A549 (cell line): ENCODE data around the gene TRIM58. TPM values are rescaled to one million over a fixed set of nuclear protein-coding genes. Genes with fewer than 3 reads are reported as not detected.

ENCODE experiments used
- ATAC-seq, 2 experiments: fragments of 200-7000 bp in 1 of 2; fragments of >200 bp in 1 of 2; cut with Nextera tagmentation in 1 of 2; cut with Tn5 transposase in 1 of 2; 3 replicates each; pipeline versions ENCODE4 v1.8.0 to v1.9.1; 2018 to 2020; ENCODE audit warnings: mild to moderate bottlenecking in 1 of 2, moderate library complexity in 1 of 2
- CTCF ChIA-PET: fragments of 300-600 bp; sonication (Branson Sonifier 250); formaldehyde crosslinking; extraction: SDS; loops from one replicate; lab custom pipeline; 2021; ENCODE audit warnings: antibody characterized with exemption, inconsistent platforms; lab: Yijun Ruan, JAX
- POLR2A ChIA-PET: fragments of 350-600 bp; formaldehyde crosslinking; extraction: SDS; loops from one replicate; lab custom pipeline; 2021; ENCODE audit warnings: antibody characterized with exemption, inconsistent platforms; lab: Yijun Ruan, JAX
- DNase-seq, 2 experiments: peaks; one replicate each; pipeline versions ENCODE4 v3.0.0 to v3.0.0-alpha.2; 2011 to 2016; ENCODE audit warnings: low read depth in 1 of 2, low spot score in 1 of 2
- FAIRE-seq: peaks from 2 replicates; lab custom pipeline; 2011; peaks lifted over from hg19 to GRCh38; lab: Jason Lieb, UNC
- H3K27ac ChIP-seq, 2 experiments: fragments of >200 bp; sonication (Bioruptor Twin); formaldehyde crosslinking; 3 replicates each; pipeline ENCODE4 v1.5.1; 2016 to 2017
- H3K4me1 ChIP-seq: fragments of >200 bp; sonication (Bioruptor Twin); formaldehyde crosslinking; 3 replicates; pipeline ENCODE4 v1.6.1; 2016
- H3K4me2 ChIP-seq: fragments of >200 bp; sonication (Bioruptor Twin); formaldehyde crosslinking; 3 replicates; pipeline ENCODE4 v1.6.1; 2016
- H3K4me3 ChIP-seq: fragments of >200 bp; sonication (Bioruptor Twin); formaldehyde crosslinking; 3 replicates; pipeline ENCODE4 v1.5.1; 2016
- H3K9me3 ChIP-seq: fragments of >200 bp; sonication (Bioruptor Twin); formaldehyde crosslinking; 3 replicates; pipeline ENCODE4 v1.6.1; 2016
- BHLHE40 ChIP-seq: IDR thresholded peaks from 2 replicates; pipeline ENCODE4 v1.6.1; 2012; ENCODE audit warnings: low read depth, low read length, inconsistent platforms
- E2F6 ChIP-seq: IDR thresholded peaks from 2 replicates; pipeline ENCODE4 v1.6.1; 2012; ENCODE audit warnings: low read depth, borderline replicate concordance
- EHMT2 ChIP-seq: fragments of 200-600 bp; sonication (generic); IDR thresholded peaks from 2 replicates; pipeline ENCODE4 v1.6.1; 2016; ENCODE audit warnings: antibody characterized with exemption, low read depth, mild to moderate bottlenecking, moderate library complexity
- ELK1 ChIP-seq: fragments of 150-350 bp; IDR thresholded peaks from 2 replicates; pipeline ENCODE4 v1.6.1; 2014; ENCODE audit warnings: low read depth, mild to moderate bottlenecking, low read length
- EP300 ChIP-seq, 2 experiments: fragments of >200 bp; sonication (Bioruptor Twin); formaldehyde crosslinking; IDR thresholded peaks; 2 replicates in 1 of 2; 3 replicates in 1 of 2; pipeline ENCODE4 v1.6.1; 2016 to 2017
- FOXS1 ChIP-seq: fragments of 250-450 bp; sonication (Bioruptor Pico); IDR thresholded peaks from 2 replicates; pipeline ENCODE4 v1.5.0; 2020; ENCODE audit warnings: mild to moderate bottlenecking, moderate library complexity
- JUN ChIP-seq, 2 experiments: fragments of >200 bp; sonication (Bioruptor Twin); formaldehyde crosslinking; IDR thresholded peaks; 2 replicates in 1 of 2; 3 replicates in 1 of 2; pipeline ENCODE4 v1.6.1; 2016 to 2017
- KDM1A ChIP-seq: fragments of 200-600 bp; sonication (generic); IDR thresholded peaks from 2 replicates; pipeline ENCODE4 v1.6.1; 2016; ENCODE audit warnings: low read depth, mild to moderate bottlenecking
- KDM5A ChIP-seq: fragments of 200-600 bp; sonication (generic); IDR thresholded peaks from 2 replicates; pipeline ENCODE4 v1.6.1; 2016; ENCODE audit warnings: antibody characterized with exemption, mild to moderate bottlenecking
- MAX ChIP-seq: IDR thresholded peaks from 2 replicates; pipeline ENCODE4 v1.6.1; 2012
- MAZ ChIP-seq: fragments of 150-350 bp; IDR thresholded peaks from 2 replicates; pipeline ENCODE4 v1.6.1; 2014; ENCODE audit warnings: antibody characterized with exemption, low read depth, low read length, borderline replicate concordance
- MYC ChIP-seq: IDR thresholded peaks from 2 replicates; pipeline ENCODE4 v1.6.1; 2012; ENCODE audit warnings: mild to moderate bottlenecking, inconsistent platforms, low read length, improper control_type of control experiment, borderline replicate concordance
- POLR2AphosphoS2 ChIP-seq: conservative IDR thresholded peaks from 2 replicates; pipeline ENCODE4 v1.6.1; 2012; ENCODE audit warnings: low read length, improper control_type of control experiment, inconsistent platforms
- RAD21 ChIP-seq, 2 experiments: fragments of >200 bp in 1 of 2; sonication (Bioruptor Twin) in 1 of 2; formaldehyde crosslinking in 1 of 2; IDR thresholded peaks in 1 of 2; conservative IDR thresholded peaks in 1 of 2; 2 replicates in 1 of 2; 3 replicates in 1 of 2; pipeline ENCODE4 v1.6.1; 2012 to 2018; ENCODE audit warnings: inconsistent platforms in 1 of 2
- REST ChIP-seq: fragments of 200-600 bp; sonication (generic); IDR thresholded peaks from 2 replicates; pipeline ENCODE4 v1.6.1; 2016; ENCODE audit warnings: antibody characterized with exemption, mild to moderate bottlenecking, moderate library complexity
- RFX5 ChIP-seq: fragments of 450-650 bp; IDR thresholded peaks from 2 replicates; pipeline ENCODE4 v1.7.1; 2014; ENCODE audit warnings: antibody characterized with exemption, mild to moderate bottlenecking, moderate library complexity
- TP53 ChIP-seq: fragments of 250-450 bp; sonication (Bioruptor Pico); IDR thresholded peaks from 2 replicates; pipeline ENCODE4 v1.5.0; 2021; ENCODE audit warnings: mild to moderate bottlenecking, moderate library complexity
- ZNF302 ChIP-seq: fragments of 250-450 bp; sonication (Bioruptor Pico); IDR thresholded peaks from 2 replicates; pipeline ENCODE4 v1.9.0; 2021; ENCODE audit warnings: inconsistent platforms, mild to moderate bottlenecking, moderate library complexity
- ZSCAN20 ChIP-seq: fragments of 250-450 bp; sonication (Bioruptor Pico); IDR thresholded peaks from 2 replicates; pipeline ENCODE4 v1.8.0; 2022; ENCODE audit warnings: mild to moderate bottlenecking, moderate library complexity
- WGBS: methylation state at CpG from one replicate; pipeline ENCODE4 v1.1.6; 2017; ENCODE audit errors: missing lambda C conversion rate; 5-methylcytosine and 5-hydroxymethylcytosine counted together
- polyA plus RNA-seq, 4 experiments: library from polyadenylated mRNA; depleted of rRNA in 3 of 4; stranded (reverse); fragments of >200 nt; fragmentation: RNase III in 1 of 4; extraction: RNeasy Plus Mini Kit Qiagen cat#74134 plus additional on column Dnase treatment in 1 of 4; gene quantifications; 2 replicates in 3 of 4; 3 replicates in 1 of 4; pipeline ENCODE4 v1.2.3, GENCODE V29; 2011 to 2017
- TF ChIP-seq, protein P1 (sequence below): fragments of >200 bp; sonication (Bioruptor Twin); formaldehyde crosslinking; IDR thresholded peaks from 3 replicates; pipeline ENCODE4 v1.6.1; 2016
- TF ChIP-seq, protein P2 (sequence below): fragments of >200 bp; sonication (Bioruptor Twin); formaldehyde crosslinking; IDR thresholded peaks from 2 replicates; pipeline ENCODE4 v1.6.1; 2016
- TF ChIP-seq, protein P3 (sequence below): IDR thresholded peaks from 2 replicates; pipeline ENCODE4 v1.6.1; 2012
- TF ChIP-seq, protein P4 (sequence below): fragments of >200 bp; sonication (Bioruptor Twin); formaldehyde crosslinking; IDR thresholded peaks from 3 replicates; pipeline ENCODE4 v1.5.1; 2016

Gene TRIM58
- polyA plus RNA-seq, 2 of the 4 experiments (the other 2 are of a cell fraction), result not detected

- no peak for TF ChIP-seq ELK1
- TF ChIP-seq EP300 (IDR thresholded peaks at IDR 0.05), result no peak
- no peak for TF ChIP-seq POLR2AphosphoS2
- no peak for TF ChIP-seq FOXS1 (CRISPR knock-in tag)
- no peak for TF ChIP-seq MAX
- no peak for TF ChIP-seq RAD21 (conservative IDR thresholded peaks at IDR 0.05 in 1 of 2, IDR thresholded peaks at IDR 0.05 in 1 of 2)
- TF ChIP-seq, protein P1, sequence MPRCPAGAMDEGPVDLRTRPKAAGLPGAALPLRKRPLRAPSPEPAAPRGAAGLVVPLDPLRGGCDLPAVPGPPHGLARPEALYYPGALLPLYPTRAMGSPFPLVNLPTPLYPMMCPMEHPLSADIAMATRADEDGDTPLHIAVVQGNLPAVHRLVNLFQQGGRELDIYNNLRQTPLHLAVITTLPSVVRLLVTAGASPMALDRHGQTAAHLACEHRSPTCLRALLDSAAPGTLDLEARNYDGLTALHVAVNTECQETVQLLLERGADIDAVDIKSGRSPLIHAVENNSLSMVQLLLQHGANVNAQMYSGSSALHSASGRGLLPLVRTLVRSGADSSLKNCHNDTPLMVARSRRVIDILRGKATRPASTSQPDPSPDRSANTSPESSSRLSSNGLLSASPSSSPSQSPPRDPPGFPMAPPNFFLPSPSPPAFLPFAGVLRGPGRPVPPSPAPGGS, result no peak
- no peak for TF ChIP-seq RFX5
- no peak for TF ChIP-seq MAZ
- TF ChIP-seq E2F6, result no peak
- no peak for TF ChIP-seq KDM5A
- TF ChIP-seq, protein P2, sequence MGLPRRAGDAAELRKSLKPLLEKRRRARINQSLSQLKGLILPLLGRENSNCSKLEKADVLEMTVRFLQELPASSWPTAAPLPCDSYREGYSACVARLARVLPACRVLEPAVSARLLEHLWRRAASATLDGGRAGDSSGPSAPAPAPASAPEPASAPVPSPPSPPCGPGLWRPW, result no peak
These were observed 47.1 kb downstream of the TRIM58 start (continued) for GRCh38 chr1:247904122-247904521.

- Histone ChIP-seq H3K4me2 (no peak overlapping the region), H3K27ac (no peak overlapping the region), H3K4me1 (no peaks in the 10 kb centered on the region), H3K9me3 (no peaks in the 10 kb centered on the region), H3K4me3 (no peak overlapping the region)
- ATAC-seq (no peak), DNase-seq (no peak), FAIRE-seq (no peak)
- ChIA-PET CTCF (no interaction called here), POLR2A (no interaction called here)
- WGBS, result 52% methylated on average over 11 of the region's 13 CpGs
- TF ChIP-seq, protein P3, sequence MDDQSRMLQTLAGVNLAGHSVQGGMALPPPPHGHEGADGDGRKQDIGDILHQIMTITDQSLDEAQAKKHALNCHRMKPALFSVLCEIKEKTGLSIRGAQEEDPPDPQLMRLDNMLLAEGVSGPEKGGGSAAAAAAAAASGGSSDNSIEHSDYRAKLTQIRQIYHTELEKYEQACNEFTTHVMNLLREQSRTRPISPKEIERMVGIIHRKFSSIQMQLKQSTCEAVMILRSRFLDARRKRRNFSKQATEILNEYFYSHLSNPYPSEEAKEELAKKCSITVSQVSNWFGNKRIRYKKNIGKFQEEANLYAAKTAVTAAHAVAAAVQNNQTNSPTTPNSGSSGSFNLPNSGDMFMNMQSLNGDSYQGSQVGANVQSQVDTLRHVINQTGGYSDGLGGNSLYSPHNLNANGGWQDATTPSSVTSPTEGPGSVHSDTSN, result no peak
- TF ChIP-seq EHMT2 (no peak), KDM5A (no peak)
These were observed 48.2 kb downstream of the TRIM58 start for GRCh38 chr1:247905181-247905580.

DNA sequence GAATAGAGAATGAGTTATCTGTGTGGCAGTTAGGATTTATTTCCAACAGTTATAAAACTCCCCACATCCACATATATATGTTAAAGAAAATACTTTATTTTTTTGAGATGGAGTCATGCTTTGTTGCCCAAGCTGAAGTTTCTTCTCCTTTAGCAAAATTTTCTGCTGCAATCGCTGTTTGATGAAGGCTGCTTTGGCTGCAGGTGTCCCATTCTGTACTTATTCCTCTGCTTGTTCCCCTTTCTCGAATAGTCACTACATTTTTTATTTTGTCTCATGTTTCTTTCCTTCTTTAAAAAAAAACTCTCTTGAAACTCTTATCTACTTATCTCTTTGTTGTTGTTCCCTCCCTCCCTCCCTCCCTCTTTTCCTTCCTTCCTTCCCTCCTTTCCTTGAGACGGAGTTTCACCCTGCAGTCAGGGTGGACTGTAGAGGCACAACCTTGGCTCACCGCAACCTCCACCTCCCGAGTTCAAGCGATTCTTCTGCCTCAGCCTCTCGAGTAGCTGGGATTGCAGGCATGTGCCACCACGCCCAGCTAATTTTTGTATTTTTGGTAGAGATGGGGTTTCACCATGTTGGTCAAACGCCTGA, 49.0 kb downstream of the TRIM58 start:
- Histone ChIP-seq H3K4me1 (no peaks in the 10 kb centered on the region), H3K9me3 (no peaks in the 10 kb centered on the region), H3K4me2 (no peak overlapping the region), H3K4me3 (no peak overlapping the region), H3K27ac (no peak overlapping the region)
- ChIA-PET POLR2A (no interaction called here), CTCF (no interaction called here)
- no peak for DNase-seq
- no peak for FAIRE-seq
- TF ChIP-seq BHLHE40 (no peak), REST (no peak), RFX5 (no peak), ZSCAN20 (CRISPR knock-in tag) (no peak), MYC (no peak), KDM1A (no peak), TP53 (CRISPR knock-in tag) (no peak), JUN (IDR thresholded peaks at IDR 0.05) (no peak), ZNF302 (CRISPR knock-in tag) (no peak)
- TF ChIP-seq, protein P4, sequence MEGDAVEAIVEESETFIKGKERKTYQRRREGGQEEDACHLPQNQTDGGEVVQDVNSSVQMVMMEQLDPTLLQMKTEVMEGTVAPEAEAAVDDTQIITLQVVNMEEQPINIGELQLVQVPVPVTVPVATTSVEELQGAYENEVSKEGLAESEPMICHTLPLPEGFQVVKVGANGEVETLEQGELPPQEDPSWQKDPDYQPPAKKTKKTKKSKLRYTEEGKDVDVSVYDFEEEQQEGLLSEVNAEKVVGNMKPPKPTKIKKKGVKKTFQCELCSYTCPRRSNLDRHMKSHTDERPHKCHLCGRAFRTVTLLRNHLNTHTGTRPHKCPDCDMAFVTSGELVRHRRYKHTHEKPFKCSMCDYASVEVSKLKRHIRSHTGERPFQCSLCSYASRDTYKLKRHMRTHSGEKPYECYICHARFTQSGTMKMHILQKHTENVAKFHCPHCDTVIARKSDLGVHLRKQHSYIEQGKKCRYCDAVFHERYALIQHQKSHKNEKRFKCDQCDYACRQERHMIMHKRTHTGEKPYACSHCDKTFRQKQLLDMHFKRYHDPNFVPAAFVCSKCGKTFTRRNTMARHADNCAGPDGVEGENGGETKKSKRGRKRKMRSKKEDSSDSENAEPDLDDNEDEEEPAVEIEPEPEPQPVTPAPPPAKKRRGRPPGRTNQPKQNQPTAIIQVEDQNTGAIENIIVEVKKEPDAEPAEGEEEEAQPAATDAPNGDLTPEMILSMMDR, result no peak
- WGBS, result 15% methylated on average over 8 of the region's 9 CpGs
- ATAC-seq, result no peak
